Endodermal cell (in vitro differentiated cells): ENCODE data around the gene PPP5C. TPM values are rescaled to one million over a fixed set of nuclear protein-coding genes. Genes with fewer than 3 reads are reported as not detected.

ENCODE experiments used
- DNase-seq: peaks from one replicate; pipeline ENCODE4 v3.0.0-alpha.2; 2017
- H3K27ac ChIP-seq: 2 replicates; pipeline ENCODE4 v1.5.1; 2013; ENCODE audit warnings: mild to moderate bottlenecking, low read depth, low read length, moderate library complexity
- H3K27me3 ChIP-seq: 2 replicates; pipeline ENCODE4 v1.6.1; 2013; ENCODE audit warnings: mild to moderate bottlenecking, low read length, moderate library complexity; ENCODE audit not compliant: insufficient read depth, control insufficient read depth, poor library complexity, severe bottlenecking
- H3K36me3 ChIP-seq: 2 replicates; pipeline ENCODE4 v1.7.0; 2013; ENCODE audit warnings: mild to moderate bottlenecking, low read length, moderate library complexity; ENCODE audit not compliant: control insufficient read depth, insufficient read depth
- H3K4me1 ChIP-seq: one replicate; pipeline ENCODE4 v1.7.0; 2013; ENCODE audit warnings: low read length; ENCODE audit not compliant: control insufficient read depth, insufficient read depth
- H3K4me3 ChIP-seq: 2 replicates; pipeline ENCODE4 v1.5.1; 2013; ENCODE audit warnings: mild to moderate bottlenecking, low read length, moderate library complexity
- H3K9ac ChIP-seq: 2 replicates; pipeline ENCODE4 v1.6.1; 2013; ENCODE audit warnings: mild to moderate bottlenecking, low read length, moderate library complexity; ENCODE audit not compliant: poor library complexity, severe bottlenecking; ENCODE audit errors: extremely low read depth
- H3K9me3 ChIP-seq: 2 replicates; pipeline ENCODE4 v1.6.1; 2013; ENCODE audit warnings: mild to moderate bottlenecking, low read length, moderate library complexity; ENCODE audit not compliant: control insufficient read depth
- H3K27ac Mint-ChIP-seq: 2 replicates; pipeline ENCODE4 v1.8.0; 2020; ENCODE audit warnings: mixed read lengths
- H3K27me3 Mint-ChIP-seq: 2 replicates; pipeline ENCODE4 v1.8.0; 2021; ENCODE audit warnings: mild to moderate bottlenecking, mixed read lengths; ENCODE audit not compliant: insufficient read depth
- H3K36me3 Mint-ChIP-seq: 2 replicates; pipeline ENCODE4 v1.8.0; 2020; ENCODE audit warnings: low read depth, mixed read lengths
- H3K4me1 Mint-ChIP-seq: 2 replicates; pipeline ENCODE4 v1.8.0; 2020; ENCODE audit warnings: mixed read lengths
- H3K4me3 Mint-ChIP-seq: 2 replicates; pipeline ENCODE4 v1.8.0; 2020; ENCODE audit warnings: mild to moderate bottlenecking, moderate library complexity, mixed read lengths
- H3K9me3 Mint-ChIP-seq: 2 replicates; pipeline ENCODE4 v1.8.0; 2020; ENCODE audit warnings: mild to moderate bottlenecking, mixed read lengths
- CTCF ChIP-seq: fragments of 200-600 bp; sonication (generic); conservative IDR thresholded peaks from 2 replicates; pipeline ENCODE4 v1.5.0; 2021; ENCODE audit warnings: antibody characterized with exemption, mild to moderate bottlenecking
- WGBS, 2 experiments: methylation state at CpG; one replicate each; pipeline versions ENCODE4 v1.1.5 to v1.1.7; 2013; ENCODE audit warnings: missing lambda C conversion rate in 2 of 2, mixed read lengths in 1 of 2; ENCODE audit not compliant: insufficient coverage in 1 of 2, insufficient read length in 1 of 2; 5-methylcytosine and 5-hydroxymethylcytosine counted together
- total RNA-seq, 2 donors: library from RNA; stranded (reverse); fragmentation: NEBNext Ultra II Directional in 1 of 2; extraction: Animal tissue kit (Norgen Biotek cat#: 25700) in 1 of 2; gene quantifications; 2 replicates in 1 of 2; 3 replicates in 1 of 2; pipeline ENCODE4 v1.2.1, GENCODE V29; 2021

PPP5C gene
- total RNA-seq, 2 donors from 2014 or later, result 101 to 112 TPM

GRCh38 chr19:46317339-46317738, 29.5 kb upstream of the PPP5C start:
- Mint-ChIP-seq H3K27ac (no peak overlapping the region), H3K4me3 (no peak overlapping the region), H3K9me3 (peaks cover 1% of the 10 kb centered on the region), H3K36me3 (peaks cover 60% of the 10 kb centered on the region), H3K4me1 (no peaks in the 10 kb centered on the region), H3K27me3 (no peaks in the 10 kb centered on the region)
- Histone ChIP-seq H3K27ac (no peak overlapping the region), H3K36me3 (peaks cover 22% of the 10 kb centered on the region), H3K4me3 (no peak overlapping the region), H3K4me1 (no peaks in the 10 kb centered on the region), H3K27me3 (no peaks in the 10 kb centered on the region), H3K9me3 (no peaks in the 10 kb centered on the region), H3K9ac (no peak overlapping the region)
- TF ChIP-seq CTCF, result no peak
- WGBS, 2 experiments, result 79 to 98% methylated on average over 2 of the region's 2 CpGs
- DNase-seq, result no peak

- H3K9me3 ChIP-seq, result peaks cover 11% of the 10 kb centered on the region
- H3K9me3 Mint-ChIP-seq, result peaks cover 5% of the 10 kb centered on the region
- H3K27me3 ChIP-seq, result no peaks in the 10 kb centered on the region
- H3K4me3 ChIP-seq, result no peak overlapping the region
- no peaks in the 10 kb centered on the region for H3K27me3 Mint-ChIP-seq
- WGBS, 2 experiments, result 93 to 100% methylated on average over 2 to 6 of the region's 6 CpGs
- H3K4me1 ChIP-seq, result no peaks in the 10 kb centered on the region
- peaks cover 34% of the 10 kb centered on the region for H3K36me3 ChIP-seq
- H3K4me1 Mint-ChIP-seq, result no peaks in the 10 kb centered on the region
- H3K27ac Mint-ChIP-seq, result no peak overlapping the region
- no peak for DNase-seq
- no peak for TF ChIP-seq CTCF
- H3K9ac ChIP-seq, result no peak overlapping the region
- H3K27ac ChIP-seq, result no peak overlapping the region
- H3K36me3 Mint-ChIP-seq, result peaks cover 65% of the 10 kb centered on the region
- H3K4me3 Mint-ChIP-seq, result no peak overlapping the region
Measured at GRCh38 chr19:46319613-46320012, 27.3 kb upstream of the PPP5C start.

- no peak overlapping the region for H3K27ac Mint-ChIP-seq
- Histone ChIP-seq H3K9ac (no peak overlapping the region), H3K36me3 (peaks cover 40% of the 10 kb centered on the region), H3K4me3 (no peak overlapping the region), H3K27ac (no peak overlapping the region), H3K27me3 (no peaks in the 10 kb centered on the region), H3K9me3 (peaks cover 18% of the 10 kb centered on the region), H3K4me1 (no peaks in the 10 kb centered on the region)
- peaks cover 10% of the 10 kb centered on the region for H3K9me3 Mint-ChIP-seq
- H3K36me3 Mint-ChIP-seq, result peaks cover 62% of the 10 kb centered on the region
- 93 to 100% methylated on average over 4 to 5 of the region's 5 CpGs for WGBS, 2 experiments
- H3K4me1 Mint-ChIP-seq, result no peaks in the 10 kb centered on the region
- no peaks in the 10 kb centered on the region for H3K27me3 Mint-ChIP-seq
- DNase-seq, result no peak
- TF ChIP-seq CTCF, result no peak
- no peak overlapping the region for H3K4me3 Mint-ChIP-seq
Measured at GRCh38 chr19:46320559-46320958, 26.3 kb upstream of the PPP5C start.
